SH-SY5Y (cell line): Measurements from ENCODE around the gene GDF7.

ENCODE experiments used
- GATA2 ChIP-seq: IDR thresholded peaks from 2 replicates; pipeline ENCODE4 v1.6.1; 2011; ENCODE audit warnings: mild to moderate bottlenecking, low read depth, low read length
- GATA3 ChIP-seq: IDR thresholded peaks from 2 replicates; pipeline ENCODE4 v1.6.1; 2011; ENCODE audit warnings: low read depth, mild to moderate bottlenecking, low read length, moderate library complexity

- TF ChIP-seq GATA2 (no peak), GATA3 (no peak)
Measured at GRCh38 chr2:20626392-20626697, 40.6 kb upstream of the GDF7 start.
